Kidney (tissue), 14 donors: ENCODE data around the gene SEC14L2. TPM values are rescaled to one million over a fixed set of nuclear protein-coding genes. Genes with fewer than 3 reads are reported as not detected.

Experiments
- DNase-seq, 5 donors: peaks; one replicate each; pipeline ENCODE4 v3.0.0-alpha.2; 2013 to 2020
- FAIRE-seq: peaks from 2 replicates; lab custom pipeline; 2012; peaks lifted over from hg19 to GRCh38; lab: Jason Lieb, UNC
- H3K27ac ChIP-seq, 2 donors: one replicate each; pipeline ENCODE4 v1.7.0; 2013; ENCODE audit warnings: low read depth in 2 of 2, low read length in 2 of 2, inconsistent platforms in 1 of 2
- H3K27me3 ChIP-seq: one replicate; pipeline ENCODE4 v1.7.1; 2013; ENCODE audit warnings: low read length, inconsistent platforms; ENCODE audit not compliant: control insufficient read depth, insufficient read depth
- H3K36me3 ChIP-seq, 3 donors: one replicate each; pipeline versions ENCODE4 v1.7.0 to v1.7.1; 2013; ENCODE audit warnings: low read length in 3 of 3, control low read depth in 1 of 3, inconsistent platforms in 1 of 3; ENCODE audit not compliant: insufficient read depth in 3 of 3, control insufficient read depth in 2 of 3
- H3K4me1 ChIP-seq, 3 donors: one replicate each; pipeline versions ENCODE4 v1.7.0 to v1.7.1; 2013; ENCODE audit warnings: low read length in 3 of 3, inconsistent platforms in 1 of 3, low read depth in 1 of 3; ENCODE audit not compliant: control insufficient read depth in 2 of 3, insufficient read depth in 2 of 3
- H3K4me3 ChIP-seq, 3 donors: one replicate each; pipeline versions ENCODE4 v1.7.0 to v1.8.1; 2013; ENCODE audit warnings: low read length in 3 of 3, control low read depth in 1 of 3, inconsistent platforms in 1 of 3
- H3K9ac ChIP-seq, 3 donors: one replicate each; pipeline versions ENCODE4 v1.7.0 to v1.7.1; 2013; ENCODE audit warnings: low read length in 3 of 3, control low read depth in 1 of 3, inconsistent platforms in 1 of 3
- H3K9me3 ChIP-seq, 3 donors: one replicate each; pipeline versions ENCODE4 v1.7.0 to v1.7.1; 2013; ENCODE audit warnings: low read length in 3 of 3, control low read depth in 1 of 3, inconsistent platforms in 1 of 3; ENCODE audit not compliant: control insufficient read depth in 2 of 3, insufficient read depth in 1 of 3
- intact Hi-C: fragments of 100-400 bp; cut with DNase I; formaldehyde crosslinking; loops from one replicate; pipeline ENCODE4 v1.11.1; 2022
- polyA plus RNA-seq: library from polyadenylated mRNA; stranded (reverse); fragments of 350-450 nt; fragmentation: Illumina TruSeq; extraction: RNeasy Lipid Tissue Mini Kit (QIAGEN cat#74804); gene quantifications from one replicate; pipeline ENCODE4 v1.2.3, GENCODE V29; 2014; ENCODE audit warnings: low read depth, low replicate concordance; ENCODE audit not compliant: insufficient read depth
- total RNA-seq: library from RNA; stranded (reverse); fragmentation: NEBNext Ultra II Directional; extraction: Animal tissue kit (Norgen Biotek cat#: 25700); gene quantifications from one replicate; pipeline ENCODE4 v1.2.1, GENCODE V29; 2021
- TF ChIP-seq, protein P1 (sequence below): IDR thresholded peaks from 3 replicates; pipeline ENCODE4 v1.5.1; 2012; ENCODE audit warnings: mild to moderate bottlenecking, moderate library complexity, borderline replicate concordance; ENCODE audit not compliant: insufficient read depth; ENCODE audit errors: extremely low read depth
- donor health status: control.
- donor health status: control.
- donor health status: control.
- donor health status: control.
- donor health status: control.
- donor health status: DM: yes; HTN: yes; CAD: no.
- donor health status: Normal renal cell carcinoma (clear cell type).

The SEC14L2 gene
- total and polyA plus RNA-seq, 2 donors from 2014 or later = 13.5 to 17.3 TPM

DNA sequence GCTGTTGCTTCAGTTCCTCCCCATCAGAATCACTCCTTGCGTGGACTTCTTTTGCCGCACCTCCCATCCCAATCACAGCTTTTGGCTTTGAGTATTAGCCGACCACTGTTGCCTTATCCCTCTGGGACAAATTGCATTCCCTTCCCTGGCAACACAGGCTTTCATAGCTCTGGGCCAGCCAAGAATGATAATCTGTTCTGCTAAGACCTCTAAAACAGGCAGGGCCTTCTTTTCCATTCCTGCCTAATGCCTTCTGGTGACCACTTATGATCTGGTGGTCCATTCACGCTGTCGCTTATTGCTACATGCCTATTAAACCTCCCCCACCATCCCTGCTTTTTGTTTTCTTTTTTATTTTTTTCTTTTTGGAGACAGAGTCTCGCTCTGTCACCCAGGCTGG, 9.6 kb downstream of the SEC14L2 start:
- H3K36me3 ChIP-seq = peaks cover 0 to 17% (median 8%) of the 10 kb centered on the region in 3 donors
- H3K27ac ChIP-seq = no peak overlapping the region
- no peak overlapping the region for H3K9ac ChIP-seq
- H3K27me3 ChIP-seq = no peaks in the 10 kb centered on the region
- H3K4me3 ChIP-seq = no peak overlapping the region
- TF ChIP-seq, protein P1, sequence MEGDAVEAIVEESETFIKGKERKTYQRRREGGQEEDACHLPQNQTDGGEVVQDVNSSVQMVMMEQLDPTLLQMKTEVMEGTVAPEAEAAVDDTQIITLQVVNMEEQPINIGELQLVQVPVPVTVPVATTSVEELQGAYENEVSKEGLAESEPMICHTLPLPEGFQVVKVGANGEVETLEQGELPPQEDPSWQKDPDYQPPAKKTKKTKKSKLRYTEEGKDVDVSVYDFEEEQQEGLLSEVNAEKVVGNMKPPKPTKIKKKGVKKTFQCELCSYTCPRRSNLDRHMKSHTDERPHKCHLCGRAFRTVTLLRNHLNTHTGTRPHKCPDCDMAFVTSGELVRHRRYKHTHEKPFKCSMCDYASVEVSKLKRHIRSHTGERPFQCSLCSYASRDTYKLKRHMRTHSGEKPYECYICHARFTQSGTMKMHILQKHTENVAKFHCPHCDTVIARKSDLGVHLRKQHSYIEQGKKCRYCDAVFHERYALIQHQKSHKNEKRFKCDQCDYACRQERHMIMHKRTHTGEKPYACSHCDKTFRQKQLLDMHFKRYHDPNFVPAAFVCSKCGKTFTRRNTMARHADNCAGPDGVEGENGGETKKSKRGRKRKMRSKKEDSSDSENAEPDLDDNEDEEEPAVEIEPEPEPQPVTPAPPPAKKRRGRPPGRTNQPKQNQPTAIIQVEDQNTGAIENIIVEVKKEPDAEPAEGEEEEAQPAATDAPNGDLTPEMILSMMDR = no peak
- FAIRE-seq (no peak), DNase-seq (no peak)
- H3K4me1 ChIP-seq = no peaks in the 10 kb centered on the region
- H3K9me3 ChIP-seq = no peaks in the 10 kb centered on the region
- intact Hi-C loops = no loop called here

DNA sequence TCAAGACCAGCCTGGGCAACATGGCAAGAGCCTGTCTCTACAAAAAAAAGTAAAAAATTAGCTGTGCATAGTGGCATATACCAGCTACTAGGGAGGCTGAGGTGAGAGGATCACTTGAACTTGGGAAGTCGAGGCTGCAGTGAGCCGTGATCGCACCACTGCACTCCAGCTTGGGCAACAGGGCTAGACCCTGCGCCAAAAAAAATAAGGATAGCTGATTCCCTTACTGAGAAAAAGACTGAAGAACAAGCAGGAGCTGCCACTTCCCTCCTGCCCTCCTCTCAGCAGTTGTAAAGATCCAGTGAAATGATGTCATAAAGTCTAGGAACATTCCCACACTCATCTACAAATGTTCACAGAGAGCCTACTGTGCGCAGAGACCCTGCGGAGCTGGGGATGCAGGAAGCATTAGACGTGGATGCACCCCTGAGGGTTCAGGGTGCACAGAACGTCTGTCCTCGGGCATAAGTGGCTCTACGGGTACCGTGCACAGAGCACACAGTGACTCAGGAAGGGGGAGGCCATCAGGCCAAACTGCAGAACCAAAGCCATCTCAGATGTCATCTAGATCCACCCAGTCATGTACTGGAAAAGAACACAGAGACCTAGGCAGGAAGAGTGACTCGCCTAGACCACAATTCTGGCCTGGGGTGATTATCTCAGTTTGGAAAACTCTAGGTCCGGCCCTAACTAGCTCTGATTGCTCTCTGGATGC, 11.7 kb downstream of the SEC14L2 start:
- FAIRE-seq = no peak
- intact Hi-C loops = no loop called here
- no peak for DNase-seq
- TF ChIP-seq, protein P1 = no peak
- Histone ChIP-seq H3K4me1 (no peaks in the 10 kb centered on the region), H3K9ac (no peak overlapping the region), H3K36me3 (peaks cover 0 to 17% (median 8%) of the 10 kb centered on the region in 3 donors), H3K27me3 (no peaks in the 10 kb centered on the region), H3K27ac (no peak overlapping the region), H3K9me3 (no peaks in the 10 kb centered on the region), H3K4me3 (no peak overlapping the region)

DNA sequence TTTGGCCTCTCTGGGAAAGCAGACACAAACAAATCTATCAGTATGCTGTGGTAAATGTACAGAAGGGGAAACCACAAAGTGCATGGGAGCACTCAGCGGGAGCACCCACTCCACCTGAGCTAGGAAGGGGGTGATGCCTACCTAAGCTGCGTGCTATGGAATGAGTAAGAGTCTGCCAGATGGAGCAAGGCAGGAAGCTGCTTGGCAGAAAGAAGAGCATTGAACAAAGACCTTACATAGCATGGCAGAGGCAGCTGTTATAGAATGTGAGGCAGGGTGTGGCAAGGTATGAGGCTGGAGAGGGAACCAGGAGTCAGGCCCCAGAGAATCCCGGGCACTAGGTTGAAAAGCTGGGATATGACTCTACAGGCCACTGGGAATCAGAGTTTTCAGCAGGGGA, 15.0 kb downstream of the SEC14L2 start:
- Histone ChIP-seq H3K9ac (no peak overlapping the region), H3K27me3 (no peaks in the 10 kb centered on the region), H3K27ac (no peak overlapping the region), H3K4me1 (no peaks in the 10 kb centered on the region), H3K9me3 (no peaks in the 10 kb centered on the region), H3K4me3 (no peak overlapping the region), H3K36me3 (peaks cover 0 to 25% (median 7%) of the 10 kb centered on the region in 3 donors)
- DNase-seq (no peak), FAIRE-seq (no peak)
- intact Hi-C loops = no loop called here
- TF ChIP-seq, protein P1 = no peak
